Subcutaneous adipose tissue (tissue), 4 donors: ENCODE data around the gene DPPA4. TPM values are rescaled to one million over a fixed set of nuclear protein-coding genes. Genes with fewer than 3 reads are reported as not detected.

Experiments used
- small RNA-seq: library from RNA; depleted of rRNA; stranded (forward); fragments of <200 nt; gene quantifications from one replicate; pipeline ENCODE3, GENCODE V24; 2016
- total RNA-seq, 4 donors: library from RNA; depleted of rRNA; stranded (reverse); fragments of >200 nt; gene quantifications; one replicate each; pipeline ENCODE4 v1.1.0, GENCODE V29; 2016
- TF ChIP-seq, protein P1 (sequence below): fragments of 450-650 bp; IDR thresholded peaks from one replicate; pipeline ENCODE4 v1.5.1; 2016; ENCODE audit warnings: low read depth, mild to moderate bottlenecking, control low read depth, antibody characterized with exemption, moderate library complexity

Gene DPPA4
- total RNA-seq, 4 donors from 2014 or later = not detected

DNA sequence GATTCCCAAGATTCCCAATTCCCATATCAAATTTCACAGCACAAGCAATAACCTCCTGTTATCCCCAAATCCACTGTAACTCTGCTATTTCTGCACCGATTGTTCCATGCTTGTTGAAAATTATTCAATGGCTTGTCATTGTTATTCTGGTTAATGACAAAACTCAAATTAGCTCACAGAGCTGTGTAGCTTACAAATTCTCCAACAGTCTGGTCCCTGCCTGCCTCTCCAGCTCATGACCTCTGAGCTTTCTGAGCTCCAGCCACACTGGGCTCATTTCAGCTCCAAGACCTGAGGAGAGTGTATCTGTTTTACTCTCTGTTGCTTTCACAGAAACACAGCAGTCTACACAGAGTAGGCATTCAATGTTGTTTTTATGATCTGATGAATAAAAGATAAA is 24.3 kb downstream of the DPPA4 start:
- TF ChIP-seq, protein P1, sequence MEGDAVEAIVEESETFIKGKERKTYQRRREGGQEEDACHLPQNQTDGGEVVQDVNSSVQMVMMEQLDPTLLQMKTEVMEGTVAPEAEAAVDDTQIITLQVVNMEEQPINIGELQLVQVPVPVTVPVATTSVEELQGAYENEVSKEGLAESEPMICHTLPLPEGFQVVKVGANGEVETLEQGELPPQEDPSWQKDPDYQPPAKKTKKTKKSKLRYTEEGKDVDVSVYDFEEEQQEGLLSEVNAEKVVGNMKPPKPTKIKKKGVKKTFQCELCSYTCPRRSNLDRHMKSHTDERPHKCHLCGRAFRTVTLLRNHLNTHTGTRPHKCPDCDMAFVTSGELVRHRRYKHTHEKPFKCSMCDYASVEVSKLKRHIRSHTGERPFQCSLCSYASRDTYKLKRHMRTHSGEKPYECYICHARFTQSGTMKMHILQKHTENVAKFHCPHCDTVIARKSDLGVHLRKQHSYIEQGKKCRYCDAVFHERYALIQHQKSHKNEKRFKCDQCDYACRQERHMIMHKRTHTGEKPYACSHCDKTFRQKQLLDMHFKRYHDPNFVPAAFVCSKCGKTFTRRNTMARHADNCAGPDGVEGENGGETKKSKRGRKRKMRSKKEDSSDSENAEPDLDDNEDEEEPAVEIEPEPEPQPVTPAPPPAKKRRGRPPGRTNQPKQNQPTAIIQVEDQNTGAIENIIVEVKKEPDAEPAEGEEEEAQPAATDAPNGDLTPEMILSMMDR = no peak

DNA sequence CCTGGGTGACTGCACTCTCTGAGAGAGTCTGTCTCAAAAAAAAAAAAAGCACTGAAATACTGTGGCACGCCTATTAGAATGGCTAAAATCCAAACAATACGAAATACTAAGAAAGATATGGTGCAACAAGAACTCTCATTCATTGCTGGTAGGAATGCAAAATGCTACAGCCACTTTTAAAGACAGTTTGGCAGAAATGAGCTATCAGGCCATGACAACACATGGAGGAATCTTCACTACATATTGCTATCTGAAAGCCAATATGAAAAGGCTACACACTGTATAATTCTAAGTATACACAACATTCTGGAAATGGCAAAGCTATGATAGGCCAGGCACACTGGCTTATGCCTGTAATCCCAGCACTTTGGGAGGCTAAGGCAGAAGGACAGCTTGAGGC is 39.9 kb downstream of the DPPA4 start:
- TF ChIP-seq, protein P1 = no peak

DNA sequence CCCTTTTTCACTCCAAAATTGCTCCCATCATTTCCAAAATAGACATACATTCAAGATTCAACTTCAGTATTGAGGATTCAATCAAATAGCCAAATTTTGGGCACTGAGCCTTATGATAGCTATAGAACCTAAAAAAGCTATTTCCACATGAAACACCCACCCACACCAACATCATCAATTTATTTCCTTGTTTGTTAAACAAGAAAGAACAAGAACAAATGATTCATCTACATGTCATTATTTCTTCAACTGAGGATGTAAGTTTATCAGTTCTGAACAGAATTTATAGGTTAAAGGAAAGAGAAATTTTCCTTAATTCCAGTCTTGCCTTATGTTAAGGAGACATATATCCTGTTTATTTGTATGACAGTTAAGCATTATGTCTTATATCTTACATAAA is 53.3 kb downstream of the DPPA4 start:
- TF ChIP-seq, protein P1 = no peak

DNA sequence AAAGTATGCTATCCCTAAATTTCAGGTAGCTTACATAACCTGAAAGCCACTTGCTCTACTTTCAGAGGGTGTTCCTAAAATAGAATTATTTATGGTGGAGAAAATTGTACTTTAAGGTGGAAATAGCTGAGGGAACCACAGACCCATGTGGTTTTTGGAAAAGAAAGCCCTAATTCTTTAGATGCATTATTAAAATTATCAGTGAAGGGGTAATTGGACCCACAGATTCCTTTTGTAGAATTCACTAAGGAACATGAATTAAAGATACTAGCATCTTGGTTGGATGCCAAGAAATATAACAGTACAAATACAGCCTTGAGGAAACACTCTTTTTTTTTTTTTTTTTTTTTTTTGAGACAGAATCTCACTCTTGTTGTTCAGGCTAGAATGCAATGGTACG is 58.8 kb downstream of the DPPA4 start:
- TF ChIP-seq, protein P1 = no peak

DNA sequence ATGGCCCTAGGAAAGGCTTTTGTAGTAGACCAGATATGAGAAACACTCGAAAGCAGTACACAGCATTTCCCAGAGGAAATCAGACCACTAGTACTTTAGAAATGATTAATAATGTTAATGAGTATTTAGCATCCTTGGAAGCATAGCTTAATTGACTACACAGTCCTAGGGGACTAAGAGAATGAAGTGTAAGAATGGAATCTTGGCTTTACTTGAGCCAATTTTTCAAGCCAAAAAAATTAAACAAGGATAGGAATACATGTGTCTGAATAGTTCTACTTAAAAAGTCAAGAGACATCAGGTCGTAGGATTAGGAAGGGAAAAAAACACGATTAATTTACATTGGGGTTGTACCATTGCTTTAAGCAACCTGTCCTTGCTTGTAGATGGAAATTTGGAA is 59.2 kb downstream of the DPPA4 start:
- TF ChIP-seq, protein P1 = no peak

Small RNAs within 50 kb of the gene (small RNA-seq; reads per million reads assigned to genes)
- not detected for gene AC124945.1
- gene RF00017 = not detected

Other genes starting within 250 kb of the DPPA4 start
- under 1 TPM in 1 of 4 donors, not detected in 3; 0.17 TPM for gene MORC1, start 219.4 kb downstream of the DPPA4 start, total RNA-seq
- gene C3orf85, start 200.8 kb downstream of the DPPA4 start, total RNA-seq = not detected
- not detected for gene DPPA2, start 21.0 kb downstream of the DPPA4 start, total RNA-seq